ELF-1 (cell line): Measurements from ENCODE around the gene SLC15A2.
"Not testable (repeated sequence)": the region's sequence is repeated elsewhere in the genome, so short reads cannot be mapped to it uniquely, and the experiment has no call there.

ENCODE experiments used
- DNase-seq: peaks from one replicate; pipeline ENCODE4 v3.0.0-alpha.2; 2016; ENCODE audit warnings: low read depth, low spot score

SLC15A2 gene

GRCh38 chr3:121894301-121894990, at the start of gene SLC15A2:
Gene SLC15A2 (plus strand): TSS chr3:121894401. CDS start chr3:121894477, 76 bp downstream.
- DNase-seq, result peak; percentile 30

- no peak for DNase-seq
Observed at GRCh38 chr3:121844892-121845291, 49.3 kb upstream of the SLC15A2 start.

DNA sequence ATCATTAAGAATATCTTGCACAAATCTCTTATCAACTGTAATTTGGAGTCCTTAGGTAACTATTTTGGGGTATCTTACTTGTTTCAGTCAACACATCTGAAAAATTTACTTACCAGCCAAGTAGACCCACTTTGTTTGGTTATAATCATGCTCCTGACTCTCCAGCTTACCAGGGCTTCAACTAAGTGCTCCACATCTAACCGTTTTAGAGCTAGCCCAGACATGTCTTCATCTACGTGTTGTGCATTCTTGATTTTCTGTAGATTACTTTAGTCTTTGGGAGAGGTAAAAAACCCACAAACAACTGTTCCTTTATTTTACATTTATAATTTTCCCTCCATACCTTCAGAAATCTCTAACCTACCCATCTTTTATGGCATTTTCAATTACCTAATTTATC, 41.9 kb upstream of the SLC15A2 start:
- no peak for DNase-seq

- DNase-seq, result peak; percentile 19
Observed at GRCh38 chr3:121855555-121855954, 38.6 kb upstream of the SLC15A2 start.

GRCh38 chr3:121857778-121858177, 36.4 kb upstream of the SLC15A2 start:
- not testable (repeated sequence) for DNase-seq

- DNase-seq, result not testable (repeated sequence)
Observed at GRCh38 chr3:121863247-121863646, 31.0 kb upstream of the SLC15A2 start.

GRCh38 chr3:121863801-121864200, 30.4 kb upstream of the SLC15A2 start:
- DNase-seq, result no peak

- DNase-seq, result no peak
Observed at GRCh38 chr3:121869736-121870135, 24.5 kb upstream of the SLC15A2 start.

DNA sequence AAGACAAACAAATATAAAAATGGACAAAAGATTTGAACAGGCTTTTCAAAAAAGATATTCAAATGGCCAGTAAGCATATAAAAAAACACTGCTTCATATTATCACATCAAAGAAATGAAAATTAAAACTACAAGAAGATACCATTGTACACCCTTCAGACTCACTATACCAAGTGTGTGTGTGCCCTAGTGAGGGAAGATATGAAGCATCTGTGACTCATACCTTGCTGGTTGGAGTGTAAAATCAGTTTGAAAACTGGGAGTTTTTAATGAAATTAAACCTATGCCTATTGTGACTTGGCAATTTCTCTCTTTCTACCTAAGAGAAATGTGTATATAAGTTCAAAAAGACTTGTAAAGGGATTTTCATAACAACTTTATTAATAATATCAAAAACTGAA, 23.5 kb upstream of the SLC15A2 start:
- no peak for DNase-seq

DNA sequence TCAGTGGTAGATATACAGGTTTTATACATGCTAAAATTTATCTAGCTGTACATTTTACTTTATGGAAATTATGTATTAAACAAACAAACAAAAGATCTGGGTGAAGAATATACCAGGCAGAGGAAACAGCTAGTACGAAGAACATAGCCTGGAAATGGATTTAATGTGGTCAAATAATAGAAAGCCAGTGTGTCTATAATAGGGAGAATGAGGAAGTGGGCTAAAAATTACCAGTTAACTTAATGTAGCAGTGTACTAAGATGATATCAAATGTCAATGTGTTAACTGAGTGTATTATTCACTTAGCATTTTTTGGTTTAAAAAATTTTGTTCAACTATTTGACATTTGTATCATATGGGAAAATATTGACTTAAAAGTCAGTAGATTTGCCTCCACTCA, 22.8 kb upstream of the SLC15A2 start:
- DNase-seq, result no peak

GRCh38 chr3:121878411-121878810, 15.8 kb upstream of the SLC15A2 start:
- no peak for DNase-seq

GRCh38 chr3:121883507-121883906, 10.7 kb upstream of the SLC15A2 start:
- no peak for DNase-seq

- DNase-seq, result peak; percentile 14
Observed at GRCh38 chr3:121885386-121885785, 8.8 kb upstream of the SLC15A2 start.

GRCh38 chr3:121895121-121895520, 920 bp downstream of the SLC15A2 start:
- DNase-seq, result no peak

- no peak for DNase-seq
Observed at GRCh38 chr3:121895736-121896135, 1.5 kb downstream of the SLC15A2 start.

DNA sequence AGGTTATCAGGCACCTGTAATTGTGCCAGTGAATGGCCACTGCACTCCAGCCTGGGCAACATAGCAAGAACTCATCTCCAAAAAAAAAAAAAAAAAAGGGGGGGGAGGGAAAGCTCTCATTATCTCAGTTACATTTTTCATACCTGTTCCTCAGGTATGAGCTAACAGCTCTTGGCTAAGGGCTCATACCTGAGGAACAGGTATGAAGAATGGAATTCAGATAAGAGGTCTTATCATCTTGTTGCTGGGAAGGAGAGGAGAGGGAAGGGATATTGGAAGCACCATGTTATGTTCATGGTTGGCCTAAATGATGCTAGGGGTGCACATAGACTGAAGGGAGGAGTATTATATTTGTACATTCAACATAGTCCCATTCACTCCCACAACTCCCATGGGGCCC, 2.6 kb downstream of the SLC15A2 start:
- no peak for DNase-seq

- DNase-seq, result no peak
Observed at GRCh38 chr3:121897296-121897695, 3.1 kb downstream of the SLC15A2 start.

DNA sequence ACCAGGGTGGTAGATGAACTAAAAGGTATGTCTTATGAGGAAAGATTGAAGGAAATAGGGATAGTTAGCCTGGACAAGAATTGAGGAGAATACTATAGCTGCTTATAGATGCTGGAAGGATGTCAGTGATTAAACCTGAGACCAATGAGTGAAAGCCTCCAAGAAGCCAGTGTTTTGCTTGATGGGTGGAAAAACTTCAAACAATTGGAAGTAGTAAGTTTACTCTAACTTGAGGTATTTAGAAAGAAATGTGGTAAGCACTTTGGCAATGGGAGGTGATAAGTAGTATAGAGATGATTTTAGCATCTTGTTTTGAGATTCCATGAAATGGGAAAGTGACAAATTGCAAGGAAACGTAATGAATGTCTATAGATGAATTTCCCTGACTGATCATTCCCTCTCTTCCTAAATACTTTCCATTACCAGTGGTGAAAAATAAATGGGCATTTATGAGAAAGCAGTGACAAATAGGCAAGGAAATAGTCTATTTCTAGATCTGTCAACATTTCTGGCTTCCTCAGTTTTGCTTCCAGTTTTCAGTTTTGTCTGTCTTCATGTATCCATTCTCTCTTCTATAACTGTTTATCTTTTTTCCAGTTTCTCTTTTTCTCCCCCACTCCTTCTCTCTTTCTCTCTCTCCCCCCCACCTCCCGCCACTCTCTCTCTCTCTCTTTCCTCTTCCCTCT, 19.2 kb downstream of the SLC15A2 start:
- no peak for DNase-seq

GRCh38 chr3:121914081-121914998, 20.1 kb downstream of the SLC15A2 start:
- DNase-seq, result peak; percentile 25

DNA sequence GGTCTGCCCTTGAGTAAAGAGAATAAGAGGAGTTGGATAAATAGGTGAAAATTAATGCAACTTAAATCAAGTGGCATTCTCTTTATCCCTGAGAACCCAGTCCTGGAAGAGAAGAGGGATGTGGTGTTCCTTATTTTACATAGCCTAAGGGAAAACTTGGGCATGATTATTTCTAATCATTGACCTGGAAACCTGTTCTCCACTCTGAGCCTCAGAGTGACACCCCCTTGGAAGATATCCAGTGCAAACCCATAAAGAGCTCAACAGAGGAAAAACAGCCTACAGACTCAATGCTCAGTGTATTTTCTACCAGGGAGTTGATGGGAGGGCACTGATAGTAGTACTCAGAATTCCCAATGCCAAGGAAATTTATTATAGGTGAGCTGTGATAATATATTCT, 22.0 kb downstream of the SLC15A2 start:
- DNase-seq, result no peak

GRCh38 chr3:121918779-121919483, 24.7 kb downstream of the SLC15A2 start:
- no peak for DNase-seq

DNA sequence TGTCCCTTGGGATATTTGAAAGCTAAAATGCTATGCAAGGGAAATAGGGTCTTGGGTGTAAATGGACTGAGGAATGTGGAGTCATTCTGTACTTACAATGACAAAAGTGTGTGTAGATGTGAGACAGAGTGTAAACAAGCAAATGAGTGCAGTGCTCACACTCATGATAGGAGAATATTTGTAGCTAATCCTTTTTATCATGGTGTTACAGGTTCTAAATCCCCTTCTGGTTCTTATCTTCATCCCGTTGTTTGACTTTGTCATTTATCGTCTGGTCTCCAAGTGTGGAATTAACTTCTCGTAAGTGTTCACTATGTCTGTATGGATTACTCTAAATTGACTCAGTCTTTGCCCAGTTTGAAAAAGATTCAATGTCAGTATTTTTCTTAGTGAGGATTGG, 30.5 kb downstream of the SLC15A2 start:
- DNase-seq, result no peak
